HepG2 (cell line): ENCODE data around the gene ZNF444. TPM values are rescaled to one million over a fixed set of nuclear protein-coding genes. Genes with fewer than 3 reads are reported as not detected.
A peak's percentile ranks its signal among the peaks of the same experiment; 100 is the strongest.

Source experiments
- CENPT ChIP-seq: sonication (generic); formaldehyde crosslinking; IDR thresholded peaks from 2 replicates; pipeline ENCODE4 v1.8.0; 2022; ENCODE audit warnings: low read depth, mild to moderate bottlenecking, moderate library complexity, missing genetic modification reagents
- NAIF1 ChIP-seq: sonication (generic); formaldehyde crosslinking; IDR thresholded peaks from 2 replicates; pipeline ENCODE4 v1.5.0; 2020; ENCODE audit warnings: mild to moderate bottlenecking, missing genetic modification reagents, borderline replicate concordance
- NFRKB ChIP-seq: fragments of 450-650 bp; IDR thresholded peaks from 2 replicates; pipeline ENCODE4 v1.6.1; 2017
- ONECUT2 ChIP-seq: sonication (generic); formaldehyde crosslinking; IDR thresholded peaks from 2 replicates; pipeline ENCODE4 v1.4.0; 2020; ENCODE audit warnings: missing genetic modification reagents
- ZNF232 ChIP-seq: sonication (generic); formaldehyde crosslinking; IDR thresholded peaks from 2 replicates; pipeline ENCODE4 v1.4.0; 2020; ENCODE audit warnings: missing genetic modification reagents, borderline replicate concordance
- ZNF263 ChIP-seq: sonication (generic); formaldehyde crosslinking; IDR thresholded peaks from 2 replicates; pipeline ENCODE4 v1.4.0; 2020; ENCODE audit warnings: missing genetic modification reagents
- ZNF264 ChIP-seq: sonication (generic); formaldehyde crosslinking; IDR thresholded peaks from 2 replicates; pipeline ENCODE4 v1.4.0; 2020; ENCODE audit warnings: missing genetic modification reagents
- ZNF737 ChIP-seq: sonication (generic); formaldehyde crosslinking; IDR thresholded peaks from 2 replicates; pipeline ENCODE4 v1.5.0; 2020; ENCODE audit warnings: missing genetic modification reagents, mild to moderate bottlenecking, borderline replicate concordance
- ZNF749 ChIP-seq: sonication (generic); formaldehyde crosslinking; IDR thresholded peaks from 2 replicates; pipeline ENCODE4 v1.8.0; 2022; ENCODE audit warnings: mild to moderate bottlenecking, missing genetic modification reagents, moderate library complexity, borderline replicate concordance
- ZNF891 ChIP-seq: sonication (generic); formaldehyde crosslinking; IDR thresholded peaks from 2 replicates; pipeline ENCODE4 v1.5.0; 2020; ENCODE audit warnings: mild to moderate bottlenecking, missing genetic modification reagents
- polyA plus RNA-seq, 8 experiments: library from polyadenylated mRNA; depleted of rRNA in 3 of 8; stranded (reverse) in 7 of 8; unstranded in 1 of 8; fragments of >200 nt; fragmentation: Illumina TruSeq in 4 of 8; extraction: Trizol in 4 of 8; gene quantifications; 2 replicates each; pipeline versions ENCODE4 v1.2.1 to v1.2.3, GENCODE V29; 2011 to 2016; ENCODE audit warnings: low read depth in 4 of 8, missing spikeins in 1 of 8, mixed read lengths in 1 of 8; ENCODE audit not compliant: insufficient read depth in 1 of 8
- total RNA-seq, 5 experiments: library from RNA; depleted of rRNA; stranded (reverse); fragments of >200 nt; fragmentation: Illumina TruSeq; extraction: Trizol; gene quantifications; 2 replicates each; pipeline ENCODE4 v1.2.3, GENCODE V29; 2016; ENCODE audit warnings: low read depth in 1 of 5
- TF ChIP-seq, protein P1 (sequence below): sonication (generic); formaldehyde crosslinking; IDR thresholded peaks from 2 replicates; pipeline ENCODE4 v1.8.0; 2022; ENCODE audit warnings: low read depth, missing genetic modification reagents
- TF ChIP-seq, protein P2 (sequence below): sonication (generic); formaldehyde crosslinking; IDR thresholded peaks from 2 replicates; pipeline ENCODE4 v1.4.0; 2020; ENCODE audit warnings: missing genetic modification reagents
- TF ChIP-seq, protein P3 (sequence below): sonication (generic); formaldehyde crosslinking; conservative IDR thresholded peaks from 2 replicates; pipeline ENCODE4 v1.4.0; 2020; ENCODE audit warnings: mild to moderate bottlenecking, missing genetic modification reagents, moderate library complexity
- TF ChIP-seq, protein P4 (sequence below): sonication (generic); formaldehyde crosslinking; IDR thresholded peaks from 2 replicates; pipeline ENCODE4 v1.4.0; 2020; ENCODE audit warnings: missing genetic modification reagents, borderline replicate concordance
- TF ChIP-seq, protein P5 (sequence below): sonication (generic); formaldehyde crosslinking; conservative IDR thresholded peaks from 2 replicates; pipeline ENCODE4 v1.5.0; 2020; ENCODE audit warnings: missing genetic modification reagents

The ZNF444 gene
- total and polyA plus RNA-seq, 2 of the 13 experiments (the other 11 are each of a cell fraction or from before 2014, with no cell fraction given): 27.4 to 30.3 TPM

DNA sequence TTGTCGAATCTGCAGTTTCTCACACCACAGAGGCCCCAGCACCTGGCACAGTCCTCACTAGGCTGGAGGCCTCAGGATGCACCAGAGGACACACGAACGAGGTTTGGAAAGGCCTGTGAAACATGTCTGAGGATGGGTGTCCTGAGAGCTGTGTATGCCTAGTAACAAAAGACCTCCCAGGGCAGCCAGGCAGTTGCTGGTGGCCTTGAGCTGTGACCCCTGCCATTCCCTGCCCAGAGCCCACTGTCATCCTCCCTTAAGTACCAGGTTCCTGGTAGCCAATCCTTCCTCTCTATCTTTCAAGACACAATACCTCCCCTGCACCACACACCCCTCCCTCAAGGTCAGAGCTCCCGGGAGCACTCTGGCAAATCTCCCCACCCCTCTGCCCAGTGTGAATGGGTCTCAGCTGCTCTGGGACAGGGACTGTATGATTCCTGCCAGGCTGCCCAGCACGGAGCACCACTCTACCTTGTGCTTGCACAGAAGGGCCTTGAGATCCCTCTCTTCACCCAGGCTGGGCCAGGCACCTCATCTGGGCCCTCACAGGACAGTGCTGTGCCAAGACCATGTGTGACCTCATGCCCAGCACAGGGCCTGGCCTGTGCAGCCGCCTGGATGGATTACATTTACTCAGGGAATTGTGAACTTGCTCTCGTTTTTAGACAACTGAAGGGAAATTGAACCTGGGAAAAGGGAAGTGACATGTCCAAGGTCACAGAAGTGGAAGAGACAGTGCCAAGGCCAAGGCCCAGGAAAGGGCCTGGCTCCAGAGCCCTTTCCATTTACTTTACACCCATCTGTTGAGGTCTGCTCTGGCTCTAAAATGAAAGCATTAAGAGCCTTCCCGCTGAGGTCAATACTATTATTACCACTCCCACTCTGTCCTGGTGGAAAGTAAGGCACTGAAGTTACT lies 22.2 kb upstream of the ZNF444 start (continued):
- TF ChIP-seq, protein P1, sequence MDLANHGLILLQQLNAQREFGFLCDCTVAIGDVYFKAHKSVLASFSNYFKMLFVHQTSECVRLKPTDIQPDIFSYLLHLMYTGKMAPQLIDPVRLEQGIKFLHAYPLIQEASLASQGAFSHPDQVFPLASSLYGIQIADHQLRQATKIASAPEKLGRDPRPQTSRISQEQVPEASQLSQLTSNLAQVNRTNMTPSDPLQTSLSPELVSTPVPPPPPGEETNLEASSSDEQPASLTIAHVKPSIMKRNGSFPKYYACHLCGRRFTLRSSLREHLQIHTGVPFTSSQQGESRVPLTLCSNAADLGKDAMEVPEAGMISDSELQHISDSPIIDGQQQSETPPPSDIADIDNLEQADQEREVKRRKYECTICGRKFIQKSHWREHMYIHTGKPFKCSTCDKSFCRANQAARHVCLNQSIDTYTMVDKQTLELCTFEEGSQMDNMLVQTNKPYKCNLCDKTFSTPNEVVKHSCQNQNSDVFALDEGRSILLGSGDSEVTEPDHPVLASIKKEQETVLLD (CRISPR knock-in tag): no peak
- TF ChIP-seq NFRKB: no peak
- TF ChIP-seq ONECUT2: no peak
- TF ChIP-seq, protein P2, sequence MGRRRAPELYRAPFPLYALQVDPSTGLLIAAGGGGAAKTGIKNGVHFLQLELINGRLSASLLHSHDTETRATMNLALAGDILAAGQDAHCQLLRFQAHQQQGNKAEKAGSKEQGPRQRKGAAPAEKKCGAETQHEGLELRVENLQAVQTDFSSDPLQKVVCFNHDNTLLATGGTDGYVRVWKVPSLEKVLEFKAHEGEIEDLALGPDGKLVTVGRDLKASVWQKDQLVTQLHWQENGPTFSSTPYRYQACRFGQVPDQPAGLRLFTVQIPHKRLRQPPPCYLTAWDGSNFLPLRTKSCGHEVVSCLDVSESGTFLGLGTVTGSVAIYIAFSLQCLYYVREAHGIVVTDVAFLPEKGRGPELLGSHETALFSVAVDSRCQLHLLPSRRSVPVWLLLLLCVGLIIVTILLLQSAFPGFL (CRISPR knock-in tag): no peak
- TF ChIP-seq, protein P3, sequence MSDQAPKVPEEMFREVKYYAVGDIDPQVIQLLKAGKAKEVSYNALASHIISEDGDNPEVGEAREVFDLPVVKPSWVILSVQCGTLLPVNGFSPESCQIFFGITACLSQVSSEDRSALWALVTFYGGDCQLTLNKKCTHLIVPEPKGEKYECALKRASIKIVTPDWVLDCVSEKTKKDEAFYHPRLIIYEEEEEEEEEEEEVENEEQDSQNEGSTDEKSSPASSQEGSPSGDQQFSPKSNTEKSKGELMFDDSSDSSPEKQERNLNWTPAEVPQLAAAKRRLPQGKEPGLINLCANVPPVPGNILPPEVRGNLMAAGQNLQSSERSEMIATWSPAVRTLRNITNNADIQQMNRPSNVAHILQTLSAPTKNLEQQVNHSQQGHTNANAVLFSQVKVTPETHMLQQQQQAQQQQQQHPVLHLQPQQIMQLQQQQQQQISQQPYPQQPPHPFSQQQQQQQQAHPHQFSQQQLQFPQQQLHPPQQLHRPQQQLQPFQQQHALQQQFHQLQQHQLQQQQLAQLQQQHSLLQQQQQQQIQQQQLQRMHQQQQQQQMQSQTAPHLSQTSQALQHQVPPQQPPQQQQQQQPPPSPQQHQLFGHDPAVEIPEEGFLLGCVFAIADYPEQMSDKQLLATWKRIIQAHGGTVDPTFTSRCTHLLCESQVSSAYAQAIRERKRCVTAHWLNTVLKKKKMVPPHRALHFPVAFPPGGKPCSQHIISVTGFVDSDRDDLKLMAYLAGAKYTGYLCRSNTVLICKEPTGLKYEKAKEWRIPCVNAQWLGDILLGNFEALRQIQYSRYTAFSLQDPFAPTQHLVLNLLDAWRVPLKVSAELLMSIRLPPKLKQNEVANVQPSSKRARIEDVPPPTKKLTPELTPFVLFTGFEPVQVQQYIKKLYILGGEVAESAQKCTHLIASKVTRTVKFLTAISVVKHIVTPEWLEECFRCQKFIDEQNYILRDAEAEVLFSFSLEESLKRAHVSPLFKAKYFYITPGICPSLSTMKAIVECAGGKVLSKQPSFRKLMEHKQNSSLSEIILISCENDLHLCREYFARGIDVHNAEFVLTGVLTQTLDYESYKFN (CRISPR knock-in tag): peak; percentile 44
- no peak for TF ChIP-seq CENPT (CRISPR knock-in tag)
- TF ChIP-seq ZNF891 (CRISPR knock-in tag): peak; percentile 38; the same call in 1 of the 2 replicates
- no peak for TF ChIP-seq ZNF737 (CRISPR knock-in tag)
- peak; percentile 91 for TF ChIP-seq ZNF263 (CRISPR knock-in tag)
- TF ChIP-seq ZNF232 (CRISPR knock-in tag): no peak
- TF ChIP-seq ZNF264 (CRISPR knock-in tag): no peak
- TF ChIP-seq ZNF749 (CRISPR knock-in tag): no peak
- TF ChIP-seq, protein P4, sequence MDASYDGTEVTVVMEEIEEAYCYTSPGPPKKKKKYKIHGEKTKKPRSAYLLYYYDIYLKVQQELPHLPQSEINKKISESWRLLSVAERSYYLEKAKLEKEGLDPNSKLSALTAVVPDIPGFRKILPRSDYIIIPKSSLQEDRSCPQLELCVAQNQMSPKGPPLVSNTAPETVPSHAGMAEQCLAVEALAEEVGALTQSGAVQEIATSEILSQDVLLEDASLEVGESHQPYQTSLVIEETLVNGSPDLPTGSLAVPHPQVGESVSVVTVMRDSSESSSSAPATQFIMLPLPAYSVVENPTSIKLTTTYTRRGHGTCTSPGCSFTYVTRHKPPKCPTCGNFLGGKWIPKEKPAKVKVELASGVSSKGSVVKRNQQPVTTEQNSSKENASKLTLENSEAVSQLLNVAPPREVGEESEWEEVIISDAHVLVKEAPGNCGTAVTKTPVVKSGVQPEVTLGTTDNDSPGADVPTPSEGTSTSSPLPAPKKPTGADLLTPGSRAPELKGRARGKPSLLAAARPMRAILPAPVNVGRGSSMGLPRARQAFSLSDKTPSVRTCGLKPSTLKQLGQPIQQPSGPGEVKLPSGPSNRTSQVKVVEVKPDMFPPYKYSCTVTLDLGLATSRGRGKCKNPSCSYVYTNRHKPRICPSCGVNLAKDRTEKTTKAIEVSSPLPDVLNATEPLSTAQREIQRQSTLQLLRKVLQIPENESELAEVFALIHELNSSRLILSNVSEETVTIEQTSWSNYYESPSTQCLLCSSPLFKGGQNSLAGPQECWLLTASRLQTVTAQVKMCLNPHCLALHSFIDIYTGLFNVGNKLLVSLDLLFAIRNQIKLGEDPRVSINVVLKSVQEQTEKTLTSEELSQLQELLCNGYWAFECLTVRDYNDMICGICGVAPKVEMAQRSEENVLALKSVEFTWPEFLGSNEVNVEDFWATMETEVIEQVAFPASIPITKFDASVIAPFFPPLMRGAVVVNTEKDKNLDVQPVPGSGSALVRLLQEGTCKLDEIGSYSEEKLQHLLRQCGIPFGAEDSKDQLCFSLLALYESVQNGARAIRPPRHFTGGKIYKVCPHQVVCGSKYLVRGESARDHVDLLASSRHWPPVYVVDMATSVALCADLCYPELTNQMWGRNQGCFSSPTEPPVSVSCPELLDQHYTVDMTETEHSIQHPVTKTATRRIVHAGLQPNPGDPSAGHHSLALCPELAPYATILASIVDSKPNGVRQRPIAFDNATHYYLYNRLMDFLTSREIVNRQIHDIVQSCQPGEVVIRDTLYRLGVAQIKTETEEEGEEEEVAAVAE: no peak; the same call in 1 of the 2 replicates
- TF ChIP-seq, protein P5, sequence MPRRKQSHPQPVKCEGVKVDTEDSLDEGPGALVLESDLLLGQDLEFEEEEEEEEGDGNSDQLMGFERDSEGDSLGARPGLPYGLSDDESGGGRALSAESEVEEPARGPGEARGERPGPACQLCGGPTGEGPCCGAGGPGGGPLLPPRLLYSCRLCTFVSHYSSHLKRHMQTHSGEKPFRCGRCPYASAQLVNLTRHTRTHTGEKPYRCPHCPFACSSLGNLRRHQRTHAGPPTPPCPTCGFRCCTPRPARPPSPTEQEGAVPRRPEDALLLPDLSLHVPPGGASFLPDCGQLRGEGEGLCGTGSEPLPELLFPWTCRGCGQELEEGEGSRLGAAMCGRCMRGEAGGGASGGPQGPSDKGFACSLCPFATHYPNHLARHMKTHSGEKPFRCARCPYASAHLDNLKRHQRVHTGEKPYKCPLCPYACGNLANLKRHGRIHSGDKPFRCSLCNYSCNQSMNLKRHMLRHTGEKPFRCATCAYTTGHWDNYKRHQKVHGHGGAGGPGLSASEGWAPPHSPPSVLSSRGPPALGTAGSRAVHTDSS (CRISPR knock-in tag): no peak
- TF ChIP-seq NAIF1 (CRISPR knock-in tag): no peak
